Measurements from ENCODE around the gene ARPIN.

The ARPIN gene

GRCh38 chr15:89864958-89865739, 47.6 kb downstream of the ARPIN start:
- no peak for TF ChIP-seq CTCF (IDR thresholded peaks at IDR 0.05; ENCODE audit: control insufficient read depth, insufficient read depth, low read depth, low read length, missing control alignments)
- no peak overlapping the region for H3K4me3 ChIP-seq (ENCODE audit: control insufficient read depth, low read depth, low read length)
- DNase-seq (ENCODE audit: low read depth): no peak

GRCh38 chr15:89863918-89864317, 48.8 kb downstream of the ARPIN start:
- no peak for DNase-seq (ENCODE audit: low read depth)
- peak; percentile 26 for TF ChIP-seq CTCF (IDR thresholded peaks at IDR 0.05; ENCODE audit: control insufficient read depth, insufficient read depth, low read depth, low read length, missing control alignments)
- H3K4me3 ChIP-seq (ENCODE audit: control insufficient read depth, low read depth, low read length): no peak overlapping the region

- H3K4me3 ChIP-seq (ENCODE audit: control insufficient read depth, low read depth, low read length): no peak overlapping the region
- TF ChIP-seq CTCF (IDR thresholded peaks at IDR 0.05; ENCODE audit: control insufficient read depth, insufficient read depth, low read depth, low read length, missing control alignments): no peak
- no peak for DNase-seq (ENCODE audit: low read depth)
Observed at GRCh38 chr15:89860891-89861290, 51.9 kb downstream of the ARPIN start.

GRCh38 chr15:89860431-89860830, 52.3 kb downstream of the ARPIN start:
- no peak for DNase-seq (ENCODE audit: low read depth)
- H3K4me3 ChIP-seq (ENCODE audit: control insufficient read depth, low read depth, low read length): no peak overlapping the region

GRCh38 chr15:89858661-89859458, 53.9 kb downstream of the ARPIN start:
- DNase-seq (ENCODE audit: low read depth): no peak
- TF ChIP-seq CTCF (IDR thresholded peaks at IDR 0.05; ENCODE audit: control insufficient read depth, insufficient read depth, low read depth, low read length, missing control alignments): no peak
- no peak overlapping the region for H3K4me3 ChIP-seq (ENCODE audit: control insufficient read depth, low read depth, low read length)

More at GRCh38 chr15:89860431-89860830, 52.3 kb downstream of the ARPIN start:
- TF ChIP-seq CTCF (IDR thresholded peaks at IDR 0.05; ENCODE audit: control insufficient read depth, insufficient read depth, low read depth, low read length, missing control alignments): no peak

- no peak for DNase-seq (ENCODE audit: low read depth)
- TF ChIP-seq CTCF (IDR thresholded peaks at IDR 0.05; ENCODE audit: control insufficient read depth, insufficient read depth, low read depth, low read length, missing control alignments): no peak
- no peak overlapping the region for H3K4me3 ChIP-seq (ENCODE audit: control insufficient read depth, low read depth, low read length)
Observed at GRCh38 chr15:89857673-89858072, 55.1 kb downstream of the ARPIN start.
